ENCODE data around the gene MAP6. TPM values are rescaled to one million over a fixed set of nuclear protein-coding genes. Genes with fewer than 3 reads are reported as not detected.

Gene MAP6
- total RNA-seq, 1 donor from 2014 or later = 313 TPM

- H3K36me3 Mint-ChIP-seq (ENCODE audit: unreplicated experiment) = no peaks in the 10 kb centered on the region
- no peaks in the 10 kb centered on the region for H3K27me3 Mint-ChIP-seq (ENCODE audit: unreplicated experiment)
- no peak for DNase-seq
- TF ChIP-seq CTCF (IDR thresholded peaks at IDR 0.05; ENCODE audit: partially characterized antibody, unreplicated experiment) = no peak
- H3K27ac Mint-ChIP-seq (ENCODE audit: unreplicated experiment) = no peak overlapping the region
- H3K4me3 Mint-ChIP-seq (ENCODE audit: unreplicated experiment) = peak overlapping the region; percentile 18
- H3K4me1 Mint-ChIP-seq (ENCODE audit: low read depth, unreplicated experiment) = peaks cover 29% of the 10 kb centered on the region
- peaks cover 2% of the 10 kb centered on the region for H3K9me3 Mint-ChIP-seq (ENCODE audit: unreplicated experiment)
Measured at GRCh38 chr11:75652936-75653335, 15.9 kb downstream of the MAP6 start.

GRCh38 chr11:75651218-75651617 lies 17.6 kb downstream of the MAP6 start:
- H3K27ac Mint-ChIP-seq (ENCODE audit: unreplicated experiment) = no peak overlapping the region
- TF ChIP-seq CTCF (IDR thresholded peaks at IDR 0.05; ENCODE audit: partially characterized antibody, unreplicated experiment) = no peak
- DNase-seq = no peak
- no peaks in the 10 kb centered on the region for H3K27me3 Mint-ChIP-seq (ENCODE audit: unreplicated experiment)
- H3K4me1 Mint-ChIP-seq (ENCODE audit: low read depth, unreplicated experiment) = peaks cover 23% of the 10 kb centered on the region
- peaks cover 2% of the 10 kb centered on the region for H3K9me3 Mint-ChIP-seq (ENCODE audit: unreplicated experiment)
- H3K4me3 Mint-ChIP-seq (ENCODE audit: unreplicated experiment) = no peak overlapping the region
- H3K36me3 Mint-ChIP-seq (ENCODE audit: unreplicated experiment) = no peaks in the 10 kb centered on the region

GRCh38 chr11:75650167-75650723 lies 18.6 kb downstream of the MAP6 start:
- Mint-ChIP-seq H3K27me3 (ENCODE audit: unreplicated experiment) (no peaks in the 10 kb centered on the region), H3K27ac (ENCODE audit: unreplicated experiment) (no peak overlapping the region), H3K4me1 (ENCODE audit: low read depth, unreplicated experiment) (peaks cover 21% of the 10 kb centered on the region), H3K36me3 (ENCODE audit: unreplicated experiment) (no peaks in the 10 kb centered on the region), H3K9me3 (ENCODE audit: unreplicated experiment) (peaks cover 2% of the 10 kb centered on the region), H3K4me3 (ENCODE audit: unreplicated experiment) (no peak overlapping the region)
- TF ChIP-seq CTCF (IDR thresholded peaks at IDR 0.05; ENCODE audit: partially characterized antibody, unreplicated experiment) = no peak
- no peak for DNase-seq

GRCh38 chr11:75644946-75645345 lies 23.9 kb downstream of the MAP6 start:
- DNase-seq = no peak
- Mint-ChIP-seq H3K27ac (ENCODE audit: unreplicated experiment) (no peak overlapping the region), H3K36me3 (ENCODE audit: unreplicated experiment) (no peaks in the 10 kb centered on the region), H3K27me3 (ENCODE audit: unreplicated experiment) (peaks cover 7% of the 10 kb centered on the region), H3K9me3 (ENCODE audit: unreplicated experiment) (peaks cover 6% of the 10 kb centered on the region), H3K4me3 (ENCODE audit: unreplicated experiment) (no peak overlapping the region), H3K4me1 (ENCODE audit: low read depth, unreplicated experiment) (peaks cover 25% of the 10 kb centered on the region)
- no peak for TF ChIP-seq CTCF (IDR thresholded peaks at IDR 0.05; ENCODE audit: partially characterized antibody, unreplicated experiment)

- H3K4me1 Mint-ChIP-seq (ENCODE audit: low read depth, unreplicated experiment) = peaks cover 28% of the 10 kb centered on the region
- H3K4me3 Mint-ChIP-seq (ENCODE audit: unreplicated experiment) = no peak overlapping the region
- TF ChIP-seq CTCF (IDR thresholded peaks at IDR 0.05; ENCODE audit: partially characterized antibody, unreplicated experiment) = no peak
- no peak overlapping the region for H3K27ac Mint-ChIP-seq (ENCODE audit: unreplicated experiment)
- no peak for DNase-seq
- no peaks in the 10 kb centered on the region for H3K36me3 Mint-ChIP-seq (ENCODE audit: unreplicated experiment)
- peaks cover 13% of the 10 kb centered on the region for H3K27me3 Mint-ChIP-seq (ENCODE audit: unreplicated experiment)
- H3K9me3 Mint-ChIP-seq (ENCODE audit: unreplicated experiment) = peaks cover 11% of the 10 kb centered on the region
Measured at GRCh38 chr11:75644370-75644769, 24.5 kb downstream of the MAP6 start.
